Loucy (cell line): ENCODE data around the gene SLC22A1.

Source experiments
- CTCF ChIP-seq: fragments of 200-600 bp; sonication (generic); conservative IDR thresholded peaks from 2 replicates; pipeline ENCODE4 v1.5.1; 2014; ENCODE audit warnings: mild to moderate bottlenecking, antibody characterized with exemption, low read length
- EZH2phosphoT487 ChIP-seq: fragments of 200-600 bp; IDR thresholded peaks from 2 replicates; pipeline ENCODE4 v1.6.1; 2018; ENCODE audit warnings: antibody characterized with exemption, mild to moderate bottlenecking, moderate library complexity, borderline replicate concordance

GRCh38 chr6:160101277-160102205, 20.1 kb upstream of the SLC22A1 start:
- no peak for TF ChIP-seq CTCF
- TF ChIP-seq EZH2phosphoT487 = no peak
